A673 (cell line): ENCODE measurements around the gene SLX9. TPM values are rescaled to one million over a fixed set of nuclear protein-coding genes. Genes with fewer than 3 reads are reported as not detected.

Experiments
- BruUV-seq: library from RNA; stranded (reverse); fragments of 400-500 nt; replicated peaks from 2 replicates; lab custom pipeline; 2021; lab: Mats Ljungman, UMichigan
- CTCF ChIA-PET: fragments of 300-600 bp; sonication (Branson Sonifier 250); formaldehyde crosslinking; loops from one replicate; lab custom pipeline; 2022; ENCODE audit warnings: antibody characterized with exemption; lab: Charles Lee
- POLR2A ChIA-PET: fragments of 300-600 bp; sonication (Branson Sonifier 250); formaldehyde crosslinking; loops from one replicate; lab custom pipeline; 2022; ENCODE audit warnings: antibody characterized with exemption; ENCODE audit not compliant: low non-redundant PET; lab: Charles Lee
- DNase-seq: peaks from one replicate; pipeline ENCODE4 v3.0.0-alpha.2; 2015; ENCODE audit warnings: low spot score
- H3K27ac ChIP-seq: fragments of 200-600 bp; sonication (generic); 2 replicates; pipeline ENCODE4 v1.5.1; 2016; ENCODE audit warnings: mixed run types, low read depth, mild to moderate bottlenecking, mixed read lengths, antibody characterized with exemption, low read length; ENCODE audit not compliant: poor library complexity, severe bottlenecking
- H3K27me3 ChIP-seq: fragments of 200-600 bp; sonication (generic); replicated peaks from 2 replicates; pipeline ENCODE4 v1.6.1; 2017; ENCODE audit warnings: mixed run types, low read depth, mild to moderate bottlenecking, mixed read lengths, antibody characterized with exemption, low read length; ENCODE audit not compliant: insufficient read depth, poor library complexity
- H3K36me3 ChIP-seq: fragments of 200-600 bp; sonication (generic); 2 replicates; pipeline ENCODE4 v1.6.1; 2016; ENCODE audit warnings: mixed run types, mild to moderate bottlenecking, mixed read lengths, antibody characterized with exemption, low read length; ENCODE audit not compliant: insufficient read depth, poor library complexity, severe bottlenecking
- H3K4me1 ChIP-seq: fragments of 200-600 bp; sonication (generic); 2 replicates; pipeline ENCODE4 v1.6.1; 2017; ENCODE audit warnings: mixed run types, mild to moderate bottlenecking, mixed read lengths, antibody characterized with exemption, low read length; ENCODE audit not compliant: insufficient read depth, poor library complexity, severe bottlenecking
- H3K4me3 ChIP-seq: fragments of 200-600 bp; sonication (generic); 2 replicates; pipeline ENCODE4 v1.5.1; 2016; ENCODE audit warnings: low read depth, mixed run types, mild to moderate bottlenecking, mixed read lengths, low read length; ENCODE audit not compliant: poor library complexity, severe bottlenecking
- H3K9me3 ChIP-seq: fragments of 200-600 bp; sonication (generic); 2 replicates; pipeline ENCODE4 v1.6.1; 2016; ENCODE audit warnings: mixed run types, low read depth, mild to moderate bottlenecking, mixed read lengths, antibody characterized with exemption, low read length; ENCODE audit not compliant: poor library complexity, severe bottlenecking
- EZH2 ChIP-seq: fragments of 200-600 bp; sonication (generic); IDR thresholded peaks from 2 replicates; pipeline ENCODE4 v1.6.1; 2017; ENCODE audit warnings: borderline replicate concordance, low read depth, mild to moderate bottlenecking, mixed read lengths, antibody characterized with exemption, low read length; ENCODE audit not compliant: poor library complexity, severe bottlenecking
- intact Hi-C: fragments of 100-400 bp; cut with micrococcal nuclease; formaldehyde crosslinking; loops from one replicate; pipeline ENCODE4 v1.10.0; 2022; ENCODE audit not compliant: unreplicated experiment
- total RNA-seq: library from RNA; stranded (reverse); gene quantifications from 2 replicates; pipeline ENCODE4 v1.2.3, GENCODE V29; 2021
- TF ChIP-seq, protein P1 (sequence below): fragments of 300-800, 200-600 bp; sonication (generic); conservative IDR thresholded peaks from 2 replicates; pipeline ENCODE4 v1.5.1; 2017; ENCODE audit warnings: low read depth, mild to moderate bottlenecking, antibody characterized with exemption, low read length, moderate library complexity, mixed read lengths

The SLX9 gene
- total RNA-seq, 1 experiment from 2014 or later = 114 TPM

DNA sequence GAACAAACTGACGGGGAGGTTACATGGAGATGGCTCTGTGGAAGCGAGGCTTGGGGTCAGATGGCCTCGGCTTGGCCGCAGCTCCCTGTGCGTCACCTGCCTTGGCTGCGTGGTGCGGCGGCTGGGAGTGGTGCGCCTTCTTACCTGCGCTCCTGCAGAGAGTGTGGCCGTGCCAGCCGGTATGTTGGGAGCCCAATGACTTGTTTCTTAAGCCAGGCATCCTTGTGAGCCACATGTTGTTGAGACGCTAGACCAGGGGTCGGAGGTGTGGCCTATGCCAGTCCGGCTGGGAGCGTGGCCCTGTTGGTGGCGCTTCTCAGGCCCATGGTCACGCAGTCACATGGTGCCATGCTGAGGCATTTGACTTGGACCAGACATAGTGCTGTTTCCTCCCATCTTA is 10.5 kb downstream of the SLX9 start:
- CTCF ChIA-PET = interaction anchor here (0.5 to 1.4 kb wide), 6 partner anchors 13 to 193 kb away, joined by 3 to 10 read pairs (median 6); no protein-coding TSS in a partner anchor
- Histone ChIP-seq H3K9me3 (no peaks in the 10 kb centered on the region), H3K27ac (no peak overlapping the region), H3K4me1 (peaks cover 17% of the 10 kb centered on the region), H3K36me3 (peaks cover 75% of the 10 kb centered on the region), H3K4me3 (no peak overlapping the region), H3K27me3 (no peaks in the 10 kb centered on the region)
- BruUV-seq = no TSS peak
- DNase-seq = no peak
- POLR2A ChIA-PET = interaction anchor here (0.6 kb wide), 1 partner anchor 10 kb away, joined by 10 read pairs; the partner anchor contains the start of gene SLX9
- intact Hi-C loops = no loop called here
- TF ChIP-seq, protein P1, sequence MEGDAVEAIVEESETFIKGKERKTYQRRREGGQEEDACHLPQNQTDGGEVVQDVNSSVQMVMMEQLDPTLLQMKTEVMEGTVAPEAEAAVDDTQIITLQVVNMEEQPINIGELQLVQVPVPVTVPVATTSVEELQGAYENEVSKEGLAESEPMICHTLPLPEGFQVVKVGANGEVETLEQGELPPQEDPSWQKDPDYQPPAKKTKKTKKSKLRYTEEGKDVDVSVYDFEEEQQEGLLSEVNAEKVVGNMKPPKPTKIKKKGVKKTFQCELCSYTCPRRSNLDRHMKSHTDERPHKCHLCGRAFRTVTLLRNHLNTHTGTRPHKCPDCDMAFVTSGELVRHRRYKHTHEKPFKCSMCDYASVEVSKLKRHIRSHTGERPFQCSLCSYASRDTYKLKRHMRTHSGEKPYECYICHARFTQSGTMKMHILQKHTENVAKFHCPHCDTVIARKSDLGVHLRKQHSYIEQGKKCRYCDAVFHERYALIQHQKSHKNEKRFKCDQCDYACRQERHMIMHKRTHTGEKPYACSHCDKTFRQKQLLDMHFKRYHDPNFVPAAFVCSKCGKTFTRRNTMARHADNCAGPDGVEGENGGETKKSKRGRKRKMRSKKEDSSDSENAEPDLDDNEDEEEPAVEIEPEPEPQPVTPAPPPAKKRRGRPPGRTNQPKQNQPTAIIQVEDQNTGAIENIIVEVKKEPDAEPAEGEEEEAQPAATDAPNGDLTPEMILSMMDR = no peak
- no peak for TF ChIP-seq EZH2

DNA sequence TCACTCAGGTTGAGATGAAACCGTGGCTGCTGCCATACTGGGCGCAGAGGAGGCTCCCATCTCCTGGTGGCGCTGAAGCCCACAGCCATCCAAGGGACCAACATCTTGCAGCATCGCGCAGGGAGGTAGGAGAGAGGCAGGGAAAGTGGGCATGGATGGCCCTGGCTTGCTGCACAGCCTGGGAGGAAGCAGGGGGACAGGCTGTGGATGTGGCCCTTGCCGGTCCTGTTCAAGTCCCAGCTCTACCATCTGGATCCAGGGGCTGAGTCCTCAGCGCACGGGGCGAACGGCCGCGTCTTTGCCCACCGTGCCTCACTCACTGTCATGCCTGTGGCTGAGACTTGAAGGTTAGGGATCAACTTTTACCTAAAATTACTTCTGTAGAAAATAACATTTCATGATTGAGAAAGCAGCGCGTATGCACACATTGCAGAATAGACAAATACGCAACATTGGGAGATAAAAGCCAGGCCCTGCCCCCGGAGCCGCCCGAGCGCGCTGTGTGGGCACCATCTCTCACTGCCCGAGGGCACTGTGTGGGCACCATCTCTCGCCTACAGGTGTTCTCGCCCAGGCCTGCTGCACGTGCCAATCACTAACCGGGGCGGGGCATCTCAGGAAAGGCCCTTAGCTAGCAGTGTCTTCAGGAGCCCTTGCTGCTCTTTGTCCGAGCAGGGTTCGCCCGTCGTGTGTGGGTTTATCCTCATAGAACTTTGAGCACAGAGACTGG is 11.5 kb downstream of the SLX9 start:
- Histone ChIP-seq H3K9me3 (no peaks in the 10 kb centered on the region), H3K36me3 (peaks cover 77% of the 10 kb centered on the region), H3K27me3 (no peaks in the 10 kb centered on the region), H3K4me1 (peaks cover 26% of the 10 kb centered on the region), H3K4me3 (no peak overlapping the region), H3K27ac (no peak overlapping the region)
- ChIA-PET CTCF (no interaction called here), POLR2A (no interaction called here)
- intact Hi-C loops = no loop called here
- DNase-seq = no peak
- no TSS peak for BruUV-seq
- TF ChIP-seq EZH2 = no peak
- TF ChIP-seq, protein P1 = no peak

DNA sequence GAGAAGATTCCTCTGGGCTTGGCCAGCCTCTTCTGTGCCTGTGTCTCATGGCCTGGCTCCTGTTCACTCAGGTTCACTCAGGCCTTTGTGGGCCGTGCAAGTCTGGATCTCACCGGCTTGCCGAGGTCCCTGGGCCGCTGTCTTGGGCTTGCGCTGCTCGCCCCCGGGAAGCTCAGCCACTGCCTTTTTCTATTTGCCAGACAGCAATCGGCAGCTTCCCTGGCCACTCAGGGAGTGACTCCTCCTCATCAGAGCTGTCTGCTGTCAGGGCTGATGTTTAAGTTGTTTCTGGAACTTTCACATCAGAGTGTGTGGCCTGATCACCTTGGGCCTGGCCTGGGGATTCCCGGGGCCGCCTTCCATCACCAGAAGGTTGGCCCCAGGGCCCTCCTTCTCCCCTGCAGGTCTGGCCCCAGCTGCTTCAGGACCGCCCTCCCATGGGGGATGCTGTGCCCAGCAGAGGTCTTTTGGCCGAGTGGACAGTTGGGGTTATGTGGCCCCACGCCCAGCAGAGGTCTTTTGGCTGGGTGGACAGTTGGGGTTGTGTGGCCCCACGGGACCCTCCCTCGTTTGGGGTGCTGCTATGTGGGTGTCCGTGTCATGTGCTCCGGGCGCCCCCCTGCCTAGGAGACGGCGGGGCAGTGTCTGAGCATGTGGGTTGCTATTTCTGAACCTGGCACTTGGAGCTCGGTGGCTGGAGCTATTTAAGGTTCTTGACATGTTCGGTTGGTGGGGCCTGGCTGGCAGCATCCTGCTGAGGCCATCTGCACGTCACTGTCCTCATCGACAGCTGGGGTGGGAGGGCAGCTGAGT is 12.5 kb downstream of the SLX9 start:
- TF ChIP-seq EZH2 = no peak
- TF ChIP-seq, protein P1 = no peak
- no peak overlapping the region for H3K27ac ChIP-seq
- CTCF ChIA-PET = interaction anchor here (1.5 kb wide), 1 partner anchor 176 kb away, joined by 4 read pairs; no protein-coding TSS in a partner anchor
- H3K9me3 ChIP-seq = no peaks in the 10 kb centered on the region
- BruUV-seq = no TSS peak
- no peak for DNase-seq
- H3K4me3 ChIP-seq = no peak overlapping the region
- H3K27me3 ChIP-seq = no peaks in the 10 kb centered on the region
- POLR2A ChIA-PET = no interaction called here
- peaks cover 28% of the 10 kb centered on the region for H3K4me1 ChIP-seq
- peaks cover 78% of the 10 kb centered on the region for H3K36me3 ChIP-seq
- intact Hi-C loops = no loop called here
